GM23248 (cell line): ENCODE measurements around the gene ARPC5L.

Source experiments
- EZH2 ChIP-seq: fragments of 200-600 bp; sonication (generic); IDR thresholded peaks from 2 replicates; pipeline ENCODE4 v1.6.1; 2018; ENCODE audit warnings: antibody characterized with exemption, mild to moderate bottlenecking; ENCODE audit not compliant: insufficient read depth, poor library complexity, severe bottlenecking
- EZH2phosphoT487 ChIP-seq: fragments of 200-600 bp; sonication (generic); IDR thresholded peaks from 2 replicates; pipeline ENCODE4 v1.6.1; 2018; ENCODE audit warnings: antibody characterized with exemption, moderate library complexity, mild to moderate bottlenecking, low read depth; ENCODE audit not compliant: insufficient read depth

- TF ChIP-seq EZH2 (no peak), EZH2phosphoT487 (no peak)
Observed at GRCh38 chr9:124897570-124898460, 35.9 kb downstream of the ARPC5L start.
